Hematopoietic multipotent progenitor cell (in vitro differentiated cells): ENCODE data around the gene CYP8B1. TPM values are rescaled to one million over a fixed set of nuclear protein-coding genes. Genes with fewer than 3 reads are reported as not detected.

Experiments
- DNase-seq, 3 donors: peaks; one replicate each; pipeline ENCODE4 v3.0.0-alpha.2; 2011 to 2015; ENCODE audit warnings: low read depth in 2 of 3, low spot score in 2 of 3
- total RNA-seq: library from RNA; depleted of rRNA; stranded (reverse); fragments of >200 nt; gene quantifications from one replicate; pipeline ENCODE4 v1.2.3, GENCODE V29; 2012

CYP8B1 gene
- total RNA-seq, 1 donor: not detected

- no peak for DNase-seq
Measured at GRCh38 chr3:42829083-42829627, 46.5 kb downstream of the CYP8B1 start.

GRCh38 chr3:42827654-42828053, 48.0 kb downstream of the CYP8B1 start:
- no peak for DNase-seq

DNA sequence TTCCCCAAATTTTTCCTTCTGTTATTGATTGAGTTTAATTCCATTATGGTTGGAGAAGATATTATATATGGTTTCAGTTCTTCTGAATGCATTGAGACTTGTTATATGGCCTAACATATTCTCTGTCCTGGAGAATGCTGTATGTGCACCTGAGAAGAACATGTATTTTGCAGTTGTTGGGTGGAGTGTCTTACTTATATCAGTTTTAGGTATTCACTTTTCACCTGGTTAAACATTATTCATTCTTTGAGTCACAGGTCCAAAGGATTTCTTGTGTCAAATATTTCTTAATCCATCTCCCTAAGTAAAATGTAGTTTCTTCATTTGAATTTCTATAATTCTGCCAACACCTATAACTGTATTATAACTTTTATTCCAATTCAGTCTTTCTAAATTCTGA, 48.7 kb downstream of the CYP8B1 start:
- no peak for DNase-seq

DNA sequence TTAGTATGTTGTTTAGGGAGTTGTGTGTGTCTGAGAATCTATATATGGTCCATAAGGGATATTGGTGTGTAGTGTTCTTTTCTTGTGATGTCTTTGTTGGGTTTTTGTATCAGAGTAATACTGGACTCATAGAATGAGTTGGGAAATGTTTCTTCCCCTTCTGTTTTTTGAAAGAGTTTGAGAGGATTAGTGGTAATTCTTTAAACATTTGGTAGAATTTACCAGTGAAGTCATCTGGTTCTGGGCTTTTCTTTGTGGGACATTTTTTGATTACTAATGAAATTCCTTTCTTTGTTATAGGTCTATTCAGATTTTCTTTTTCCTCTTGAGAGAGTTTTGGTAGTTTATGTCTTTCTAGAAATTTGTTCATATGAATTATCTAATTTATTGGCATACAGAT, 49.5 kb downstream of the CYP8B1 start:
- no peak for DNase-seq

- no peak for DNase-seq
Measured at GRCh38 chr3:42823351-42823750, 52.3 kb downstream of the CYP8B1 start.

GRCh38 chr3:42822828-42823227, 52.9 kb downstream of the CYP8B1 start:
- DNase-seq: no peak

Other genes with a start within 250 kb of the CYP8B1 start
- gene ZBTB47, start 222.2 kb downstream of the CYP8B1 start, total RNA-seq: 5.9 TPM
- gene KLHL40, start 190.3 kb downstream of the CYP8B1 start, total RNA-seq: under 0.01 TPM
- gene HHATL, start 173.1 kb downstream of the CYP8B1 start, total RNA-seq: not detected
- 1.1 TPM for gene CCDC13, start 102.6 kb downstream of the CYP8B1 start, total RNA-seq
- 16.7 TPM for gene HIGD1A, start 71.4 kb downstream of the CYP8B1 start, total RNA-seq
- 0.81 TPM for gene ACKR2, start 66.4 kb downstream of the CYP8B1 start, total RNA-seq
- gene ZNF662, start 30.3 kb upstream of the CYP8B1 start, total RNA-seq: 7.3 TPM
- gene GASK1A, start 103.4 kb upstream of the CYP8B1 start, total RNA-seq: 1.6 TPM
- gene POMGNT2, start 230.2 kb upstream of the CYP8B1 start, total RNA-seq: 14.0 TPM